Thymus (tissue), 14 donors: ENCODE data around the gene AKT3. TPM values are rescaled to one million over a fixed set of nuclear protein-coding genes. Genes with fewer than 3 reads are reported as not detected.

Source experiments
- DNase-seq, 9 donors: peaks; one replicate each; pipeline ENCODE4 v3.0.0-alpha.2; 2013; ENCODE audit warnings: low spot score in 9 of 9, low read depth in 6 of 9, missing footprints in 1 of 9
- H3K27ac ChIP-seq, 2 donors: one replicate each; pipeline ENCODE4 v1.5.1; 2013; ENCODE audit warnings: control low read depth in 1 of 2, low read depth in 1 of 2, low read length in 1 of 2, mild to moderate bottlenecking in 1 of 2, moderate library complexity in 1 of 2
- H3K27me3 ChIP-seq, 2 donors: one replicate each; pipeline ENCODE4 v1.5.1; 2013; ENCODE audit warnings: low read length in 1 of 2; ENCODE audit not compliant: control insufficient read depth in 2 of 2, insufficient read depth in 1 of 2
- H3K36me3 ChIP-seq, 2 donors: one replicate each; pipeline ENCODE4 v1.5.1; 2013; ENCODE audit warnings: low read length in 1 of 2, mild to moderate bottlenecking in 1 of 2, moderate library complexity in 1 of 2; ENCODE audit not compliant: control insufficient read depth in 2 of 2, insufficient read depth in 2 of 2
- H3K4me1 ChIP-seq, 2 donors: one replicate each; pipeline ENCODE4 v1.5.1; 2013; ENCODE audit warnings: low read length in 2 of 2; ENCODE audit not compliant: control insufficient read depth in 2 of 2, insufficient read depth in 2 of 2
- H3K4me3 ChIP-seq, 2 donors: one replicate each; pipeline ENCODE4 v1.5.1; 2013; ENCODE audit warnings: low read length in 2 of 2, control low read depth in 1 of 2, mild to moderate bottlenecking in 1 of 2
- H3K9me3 ChIP-seq, 2 donors: one replicate each; pipeline ENCODE4 v1.5.1; 2013; ENCODE audit warnings: low read length in 1 of 2, mild to moderate bottlenecking in 1 of 2; ENCODE audit not compliant: control insufficient read depth in 2 of 2, insufficient read depth in 1 of 2
- WGBS: extraction: QIAGEN DNeasy Blood & Tissue Kit; methylation state at CpG from one replicate; pipeline ENCODE4 v1.1.7; 2013; 5-methylcytosine and 5-hydroxymethylcytosine counted together
- long read RNA-seq, 10 donors: transcript quantifications; one replicate each; lab custom pipeline, GENCODE V29; 2026
- polyA plus RNA-seq: library from polyadenylated mRNA; stranded (reverse); fragments of 200-250 nt; gene quantifications from one replicate; pipeline ENCODE4 v1.2.3, GENCODE V29; 2013
- total RNA-seq: library from RNA; stranded (reverse); fragments of 120-200 nt; gene quantifications from one replicate; pipeline ENCODE4 v1.2.4, GENCODE V29; 2013
- donor health status: healthy.

The AKT3 gene
- total RNA-seq (45.3 TPM), polyA plus RNA-seq (14.5 TPM)
- long read RNA-seq, donor 1 = 0 reads
- long read RNA-seq, donor 2, full-length matches to known transcripts = 3 of 3 reads
- long read RNA-seq, donor 2, partial matches to known transcripts = 0 of 3 reads
- long read RNA-seq, donor 2, other reads (novel, unspliced or antisense) = 0 of 3 reads
- long read RNA-seq, donor 3, full-length matches to known transcripts = 2 of 2 reads
- long read RNA-seq, donor 3, partial matches to known transcripts = 0 of 2 reads
- long read RNA-seq, donor 3, other reads (novel, unspliced or antisense) = 0 of 2 reads
- long read RNA-seq, donor 4, full-length matches to known transcripts = 1 of 1 reads
- long read RNA-seq, donor 4, partial matches to known transcripts = 0 of 1 reads
- long read RNA-seq, donor 4, other reads (novel, unspliced or antisense) = 0 of 1 reads
- long read RNA-seq, donor 5, full-length matches to known transcripts = 2 of 2 reads
- long read RNA-seq, donor 5, partial matches to known transcripts = 0 of 2 reads
- long read RNA-seq, donor 5, other reads (novel, unspliced or antisense) = 0 of 2 reads
- long read RNA-seq, donor 6, full-length matches to known transcripts = 1 of 1 reads
- long read RNA-seq, donor 6, partial matches to known transcripts = 0 of 1 reads
- long read RNA-seq, donor 6, other reads (novel, unspliced or antisense) = 0 of 1 reads
- long read RNA-seq, donor 7, full-length matches to known transcripts = 3 of 3 reads
- long read RNA-seq, donor 7, partial matches to known transcripts = 0 of 3 reads
- long read RNA-seq, donor 7, other reads (novel, unspliced or antisense) = 0 of 3 reads
- long read RNA-seq, donor 8 = 0 reads
- long read RNA-seq, donor 9, full-length matches to known transcripts = 1 of 1 reads
- long read RNA-seq, donor 9, partial matches to known transcripts = 0 of 1 reads
- long read RNA-seq, donor 9, other reads (novel, unspliced or antisense) = 0 of 1 reads
- long read RNA-seq, donor 10, full-length matches to known transcripts = 4 of 4 reads
- long read RNA-seq, donor 10, partial matches to known transcripts = 0 of 4 reads
- long read RNA-seq, donor 10, other reads (novel, unspliced or antisense) = 0 of 4 reads

- Histone ChIP-seq H3K4me1 (peaks cover 2 to 11% of the 10 kb centered on the region in 2 donors), H3K4me3 (peak within 1 kb of the TSS; percentile 54 to 98), H3K9me3 (no peaks in the 10 kb centered on the region), H3K27me3 (peaks cover 0 to 12% of the 10 kb centered on the region in 2 donors), H3K36me3 (no peaks in the 10 kb centered on the region), H3K27ac (peak within 1 kb of the TSS; percentile 68 to 81)
- peak in 2 of 9 donors; percentile 24 to 32 for DNase-seq
- WGBS = under 1% methylated on average over 31 of the region's 32 CpGs
These were observed at the start of gene AKT3 for GRCh38 chr1:243850202-243850451. Gene AKT3 (minus strand): TSS chr1:243850243. CDS start chr1:243843170, 7,073 bp downstream.

DNA sequence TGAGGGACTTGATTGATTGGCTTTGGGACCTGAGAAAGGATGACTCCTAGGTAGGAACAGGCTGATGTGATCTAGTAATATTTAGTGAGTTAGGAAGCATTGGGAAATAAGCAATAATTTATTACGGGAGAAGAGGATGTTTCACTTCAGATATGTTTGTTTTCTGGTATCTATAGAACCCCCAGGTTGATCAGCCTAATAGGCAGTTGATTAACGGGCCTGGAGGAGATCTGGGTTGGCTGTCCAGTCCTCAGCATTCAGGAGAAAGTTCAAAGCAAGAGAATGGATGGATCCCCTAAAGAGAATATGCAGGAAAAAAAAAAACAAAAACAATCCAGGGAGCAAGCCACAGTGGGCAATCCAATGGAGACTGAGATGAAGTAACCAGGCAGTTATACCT lies 48.2 kb upstream of the AKT3 start:
- no peak overlapping the region for H3K4me3 ChIP-seq
- no peaks in the 10 kb centered on the region for H3K36me3 ChIP-seq
- no peak for DNase-seq
- peaks cover 0 to 1% of the 10 kb centered on the region in 2 donors for H3K9me3 ChIP-seq
- 92% methylated on average over 2 of the region's 2 CpGs for WGBS
- no peak overlapping the region for H3K27ac ChIP-seq
- H3K27me3 ChIP-seq = peaks cover 0 to under 1% of the 10 kb centered on the region in 2 donors
- H3K4me1 ChIP-seq = no peaks in the 10 kb centered on the region

- WGBS = 92% methylated on average over 2 of the region's 2 CpGs
- no peak for DNase-seq
These were observed 46.3 kb upstream of the AKT3 start for GRCh38 chr1:243896313-243896712.

GRCh38 chr1:243892456-243892855 lies 42.4 kb upstream of the AKT3 start:
- Histone ChIP-seq H3K4me1 (no peaks in the 10 kb centered on the region), H3K4me3 (no peak overlapping the region), H3K36me3 (no peaks in the 10 kb centered on the region), H3K27ac (no peak overlapping the region), H3K27me3 (no peaks in the 10 kb centered on the region), H3K9me3 (peaks cover 0 to 1% of the 10 kb centered on the region in 2 donors)
- 94% methylated on average over 3 of the region's 3 CpGs for WGBS
- no peak for DNase-seq

More at GRCh38 chr1:243896313-243896712, 46.3 kb upstream of the AKT3 start:
- Histone ChIP-seq H3K36me3 (no peaks in the 10 kb centered on the region), H3K4me3 (no peak overlapping the region), H3K27me3 (no peaks in the 10 kb centered on the region), H3K9me3 (peaks cover 0 to 1% of the 10 kb centered on the region in 2 donors), H3K4me1 (no peaks in the 10 kb centered on the region), H3K27ac (no peak overlapping the region)

- no peaks in the 10 kb centered on the region for H3K27me3 ChIP-seq
- H3K9me3 ChIP-seq = no peaks in the 10 kb centered on the region
- no peak overlapping the region for H3K4me3 ChIP-seq
- no peaks in the 10 kb centered on the region for H3K4me1 ChIP-seq
- DNase-seq = no peak
- no peak overlapping the region for H3K27ac ChIP-seq
- no peaks in the 10 kb centered on the region for H3K36me3 ChIP-seq
- 88% methylated on average over 2 of the region's 2 CpGs for WGBS
These were observed 40.5 kb upstream of the AKT3 start for GRCh38 chr1:243890576-243890975.

DNA sequence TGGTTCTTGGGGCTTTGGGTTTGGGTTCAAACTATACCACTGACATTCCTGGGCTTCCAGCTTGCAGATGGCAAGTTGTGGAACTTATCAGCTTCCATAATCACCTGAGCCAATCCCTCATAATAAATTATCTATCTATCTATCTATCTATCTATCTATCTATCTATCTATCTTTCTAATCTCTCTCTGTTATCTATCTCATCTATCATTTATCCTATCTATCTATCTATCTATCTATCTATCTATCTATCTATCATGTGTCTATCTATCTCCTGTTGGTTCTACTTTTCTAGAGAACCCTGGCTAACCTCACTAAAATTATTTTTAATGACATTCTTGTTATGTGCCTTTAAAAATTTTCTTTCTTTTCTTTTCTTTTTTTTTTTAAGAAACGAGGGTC lies 35.8 kb upstream of the AKT3 start:
- no peak for DNase-seq
- H3K4me1 ChIP-seq = no peaks in the 10 kb centered on the region
- no peak overlapping the region for H3K27ac ChIP-seq
- H3K27me3 ChIP-seq = no peaks in the 10 kb centered on the region
- 79% methylated on average over 1 of the region's 1 CpG for WGBS
- H3K36me3 ChIP-seq = no peaks in the 10 kb centered on the region
- H3K4me3 ChIP-seq = no peak overlapping the region
- H3K9me3 ChIP-seq = no peaks in the 10 kb centered on the region

DNA sequence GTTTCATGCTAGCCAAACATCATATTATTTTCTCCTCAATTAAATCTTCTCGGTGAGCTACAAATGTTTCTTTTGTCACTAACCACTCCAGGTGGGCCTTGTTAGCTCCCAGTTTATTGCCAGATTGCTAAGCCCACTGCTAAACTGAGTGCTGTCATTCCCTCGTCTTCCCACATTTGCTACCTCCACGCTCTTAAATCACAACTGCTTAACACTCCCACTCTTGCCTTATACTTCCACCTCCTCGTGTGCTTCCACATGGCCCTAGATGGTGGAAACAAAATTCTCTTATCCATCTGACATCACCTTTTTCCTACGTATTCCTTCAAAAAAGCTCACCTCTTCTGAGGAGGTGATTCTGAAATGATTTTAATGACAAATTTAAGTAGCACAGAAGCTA lies 34.6 kb upstream of the AKT3 start:
- WGBS = 92% methylated on average over 5 of the region's 5 CpGs

GRCh38 chr1:243883551-243883950 lies 33.5 kb upstream of the AKT3 start:
- 97% methylated on average over 2 of the region's 2 CpGs for WGBS
- Histone ChIP-seq H3K27ac (no peak overlapping the region), H3K9me3 (peaks cover 0 to 3% of the 10 kb centered on the region in 2 donors), H3K4me1 (no peaks in the 10 kb centered on the region), H3K27me3 (no peaks in the 10 kb centered on the region), H3K36me3 (no peaks in the 10 kb centered on the region), H3K4me3 (no peak overlapping the region)
- DNase-seq = no peak

More for the DNA sequence above, 34.6 kb upstream of the AKT3 start:
- Histone ChIP-seq H3K4me1 (no peaks in the 10 kb centered on the region), H3K27me3 (no peaks in the 10 kb centered on the region), H3K4me3 (no peak overlapping the region), H3K9me3 (peaks cover 0 to 3% of the 10 kb centered on the region in 2 donors), H3K36me3 (no peaks in the 10 kb centered on the region), H3K27ac (no peak overlapping the region)
- DNase-seq = no peak

GRCh38 chr1:243882276-243882675 lies 32.2 kb upstream of the AKT3 start:
- Histone ChIP-seq H3K4me1 (no peaks in the 10 kb centered on the region), H3K27me3 (no peaks in the 10 kb centered on the region), H3K9me3 (peaks cover 0 to 3% of the 10 kb centered on the region in 2 donors), H3K36me3 (no peaks in the 10 kb centered on the region), H3K4me3 (no peak overlapping the region), H3K27ac (no peak overlapping the region)
- 99% methylated on average over 3 of the region's 3 CpGs for WGBS
- DNase-seq = no peak
